ENCODE results near the gene LRRC4C. TPM values are rescaled to one million over a fixed set of nuclear protein-coding genes. Genes with fewer than 3 reads are reported as not detected.

Gene LRRC4C
- total and polyA plus RNA-seq, 2 experiments from 2014 or later, result not detected

DNA sequence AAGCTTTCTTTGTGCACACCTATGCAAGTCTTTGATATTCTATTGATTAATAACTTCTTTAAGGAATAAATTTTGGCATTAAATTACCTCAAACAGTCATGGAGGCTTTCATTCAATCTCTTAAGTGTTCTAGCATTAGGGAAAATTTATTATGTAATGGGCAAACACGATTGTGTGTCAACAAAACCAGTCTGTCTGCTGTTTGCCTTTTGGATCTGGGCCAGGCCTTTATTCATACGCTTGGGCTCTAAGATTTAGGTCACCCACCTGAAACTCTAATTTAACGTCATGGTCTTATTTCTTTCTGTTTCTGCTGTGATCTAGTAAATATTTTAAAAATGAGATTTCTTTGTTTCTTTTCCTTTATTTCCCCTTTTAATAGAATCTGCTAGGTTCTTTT is 1270.6 kb downstream of the LRRC4C start:
- Histone ChIP-seq H3K27ac (no peak overlapping the region), H3K4me1 (ENCODE audit: insufficient read depth) (no peaks in the 10 kb centered on the region), H3K4me3 (no peak overlapping the region), H3K9me2 (ENCODE audit: insufficient read depth) (no peaks in the 10 kb centered on the region), H3K27me3 (replicated peaks; ENCODE audit: insufficient read depth) (no peaks in the 10 kb centered on the region), H4K20me1 (ENCODE audit: insufficient read depth) (no peaks in the 10 kb centered on the region), H3K36me3 (ENCODE audit: low read depth) (no peaks in the 10 kb centered on the region), H3K4me2 (ENCODE audit: unreplicated experiment) (no peak overlapping the region), H3F3A (ENCODE audit: insufficient read depth) (no peaks in the 10 kb centered on the region), H2AFZ (no peak overlapping the region), H3K9me3 (ENCODE audit: low read depth) (no peaks in the 10 kb centered on the region), H3K79me2 (ENCODE audit: insufficient read depth) (no peaks in the 10 kb centered on the region), H3K9ac (no peak overlapping the region)
- no peak for DNase-seq
- TF ChIP-seq EZH2phosphoT487 (IDR thresholded peaks at IDR 0.05; ENCODE audit: insufficient read depth, low read depth) (no peak), EZH2 (IDR thresholded peaks at IDR 0.05; ENCODE audit: insufficient read depth, poor library complexity, severe bottlenecking) (no peak)
- in situ Hi-C loops (cut with MboI), result no loop called here
- WGBS, 2 experiments (ENCODE audit: low coverage in 1 of 2, low lambda C conversion rate in 2 of 2, missing lambda C conversion rate in 2 of 2), result 13 to 21% methylated on average over 3 of the region's 3 CpGs

DNA sequence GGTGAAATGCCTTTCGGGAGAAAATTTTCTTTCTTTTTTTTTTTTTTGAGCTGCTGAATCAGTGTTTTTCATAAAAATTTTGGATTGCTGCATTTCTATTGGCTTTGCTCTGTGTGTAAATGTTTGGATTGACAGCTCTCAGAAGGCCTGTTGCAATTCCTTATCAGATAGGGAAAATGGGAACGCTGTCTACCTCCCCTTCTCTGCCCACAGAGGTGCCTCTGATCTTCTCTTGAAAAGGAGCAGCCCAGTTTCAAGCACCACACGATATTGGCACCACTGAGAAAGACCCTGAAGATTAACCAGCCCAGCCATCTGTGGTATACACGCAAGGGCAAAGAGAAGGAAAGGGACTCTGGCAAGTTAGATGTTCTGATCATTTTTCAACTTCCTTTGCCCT is 1272.2 kb downstream of the LRRC4C start:
- Histone ChIP-seq H3K4me1 (ENCODE audit: insufficient read depth) (no peaks in the 10 kb centered on the region), H3K9me2 (ENCODE audit: insufficient read depth) (no peaks in the 10 kb centered on the region), H3K27ac (no peak overlapping the region), H4K20me1 (ENCODE audit: insufficient read depth) (no peaks in the 10 kb centered on the region), H2AFZ (no peak overlapping the region), H3K9ac (no peak overlapping the region), H3K36me3 (ENCODE audit: low read depth) (no peaks in the 10 kb centered on the region), H3K4me2 (ENCODE audit: unreplicated experiment) (no peak overlapping the region), H3F3A (ENCODE audit: insufficient read depth) (no peaks in the 10 kb centered on the region), H3K27me3 (replicated peaks; ENCODE audit: insufficient read depth) (no peaks in the 10 kb centered on the region), H3K4me3 (no peak overlapping the region), H3K9me3 (ENCODE audit: low read depth) (no peaks in the 10 kb centered on the region), H3K79me2 (ENCODE audit: insufficient read depth) (no peaks in the 10 kb centered on the region)
- DNase-seq, result no peak
- in situ Hi-C loops (cut with MboI), result no loop called here
- no peak for TF ChIP-seq EZH2 (IDR thresholded peaks at IDR 0.05; ENCODE audit: insufficient read depth, poor library complexity, severe bottlenecking)
- no peak for TF ChIP-seq EZH2phosphoT487 (IDR thresholded peaks at IDR 0.05; ENCODE audit: insufficient read depth, low read depth)
- 27 to 30% methylated on average over 4 of the region's 4 CpGs for WGBS, 2 experiments (ENCODE audit: low coverage in 1 of 2, low lambda C conversion rate in 2 of 2, missing lambda C conversion rate in 2 of 2)

DNA sequence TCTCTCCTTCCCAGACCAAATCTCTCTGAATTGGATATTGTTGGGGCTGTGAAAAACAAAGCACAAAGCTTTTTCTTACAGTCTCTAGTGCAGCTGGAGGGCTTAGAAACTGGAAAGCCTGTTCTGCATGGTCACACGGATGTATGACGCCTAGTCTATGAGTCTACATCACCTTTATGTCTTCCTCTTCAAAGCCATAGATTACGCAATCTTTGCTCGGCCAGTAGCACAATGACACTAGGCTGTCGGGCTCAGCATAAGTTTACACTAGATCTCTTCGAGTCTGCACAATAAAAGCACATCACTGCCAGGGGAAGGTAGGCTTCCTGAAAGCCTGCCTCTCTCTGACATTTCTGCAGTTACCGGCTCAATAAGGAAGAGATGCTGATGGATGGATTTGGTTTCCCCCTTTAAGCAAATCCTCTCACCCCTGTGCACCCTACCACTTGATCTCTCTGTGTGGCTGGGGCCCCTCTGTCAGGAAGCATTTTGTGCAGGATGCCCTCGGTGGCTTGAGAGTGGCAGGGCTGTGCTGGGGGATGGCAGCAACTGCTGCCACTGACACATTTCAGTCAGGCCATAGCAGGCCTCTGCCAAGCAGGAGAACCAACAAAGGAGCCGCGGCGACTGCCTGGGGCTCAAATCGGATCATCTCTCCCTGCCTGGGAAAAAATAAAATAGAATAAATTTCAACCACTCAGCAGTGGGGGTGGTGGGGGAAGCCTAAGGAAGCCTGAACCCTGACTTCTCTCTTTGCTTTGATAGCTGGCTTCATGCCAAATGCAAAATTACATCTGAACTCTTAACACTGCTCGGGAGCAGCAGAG is 1272.8 kb downstream of the LRRC4C start:
- Histone ChIP-seq H3F3A (ENCODE audit: insufficient read depth) (no peaks in the 10 kb centered on the region), H3K9me3 (ENCODE audit: low read depth) (no peaks in the 10 kb centered on the region), H3K4me2 (ENCODE audit: unreplicated experiment) (no peak overlapping the region), H3K27ac (no peak overlapping the region), H3K79me2 (ENCODE audit: insufficient read depth) (no peaks in the 10 kb centered on the region), H3K9ac (no peak overlapping the region), H3K4me1 (ENCODE audit: insufficient read depth) (no peaks in the 10 kb centered on the region), H3K36me3 (ENCODE audit: low read depth) (no peaks in the 10 kb centered on the region), H4K20me1 (ENCODE audit: insufficient read depth) (no peaks in the 10 kb centered on the region), H2AFZ (no peak overlapping the region), H3K4me3 (no peak overlapping the region), H3K9me2 (ENCODE audit: insufficient read depth) (no peaks in the 10 kb centered on the region), H3K27me3 (replicated peaks; ENCODE audit: insufficient read depth) (no peaks in the 10 kb centered on the region)
- TF ChIP-seq EZH2phosphoT487 (IDR thresholded peaks at IDR 0.05; ENCODE audit: insufficient read depth, low read depth) (no peak), EZH2 (IDR thresholded peaks at IDR 0.05; ENCODE audit: insufficient read depth, poor library complexity, severe bottlenecking) (no peak)
- in situ Hi-C loops (cut with MboI), result no loop called here
- no peak for DNase-seq
- WGBS, 2 experiments (ENCODE audit: low coverage in 1 of 2, low lambda C conversion rate in 2 of 2, missing lambda C conversion rate in 2 of 2), result 31 to 44% methylated on average over 12 to 13 of the region's 13 CpGs

DNA sequence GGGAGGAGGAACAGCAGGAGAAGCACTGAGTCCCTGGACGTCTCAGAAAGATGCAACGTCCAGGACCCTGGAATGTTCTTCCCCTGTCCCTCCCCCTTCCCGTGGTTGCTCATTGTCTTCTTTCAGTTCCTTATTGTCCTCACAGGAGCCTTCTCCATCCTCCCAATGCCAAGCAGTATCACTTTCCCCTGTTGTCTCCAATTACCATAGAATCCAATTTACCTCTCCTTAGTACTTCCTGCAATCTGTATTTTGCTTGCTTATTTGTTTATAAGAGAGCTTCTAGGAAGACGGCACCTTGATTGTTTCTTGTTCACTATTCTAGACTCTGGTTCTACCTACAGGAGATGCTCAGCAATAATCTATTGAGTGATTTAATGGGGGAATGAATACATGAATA is 1273.7 kb downstream of the LRRC4C start:
- no peaks in the 10 kb centered on the region for H3K79me2 ChIP-seq (ENCODE audit: insufficient read depth)
- H3K27me3 ChIP-seq (replicated peaks; ENCODE audit: insufficient read depth), result no peaks in the 10 kb centered on the region
- H3K4me1 ChIP-seq (ENCODE audit: insufficient read depth), result no peaks in the 10 kb centered on the region
- no peak for TF ChIP-seq EZH2 (IDR thresholded peaks at IDR 0.05; ENCODE audit: insufficient read depth, poor library complexity, severe bottlenecking)
- TF ChIP-seq EZH2phosphoT487 (IDR thresholded peaks at IDR 0.05; ENCODE audit: insufficient read depth, low read depth), result no peak
- H3K4me2 ChIP-seq (ENCODE audit: unreplicated experiment), result no peak overlapping the region
- H3K9me3 ChIP-seq (ENCODE audit: low read depth), result no peaks in the 10 kb centered on the region
- no peak overlapping the region for H3K27ac ChIP-seq
- in situ Hi-C loops (cut with MboI), result no loop called here
- H3K9ac ChIP-seq, result no peak overlapping the region
- H2AFZ ChIP-seq, result no peak overlapping the region
- no peaks in the 10 kb centered on the region for H3K9me2 ChIP-seq (ENCODE audit: insufficient read depth)
- no peaks in the 10 kb centered on the region for H3F3A ChIP-seq (ENCODE audit: insufficient read depth)
- no peak for DNase-seq
- H4K20me1 ChIP-seq (ENCODE audit: insufficient read depth), result no peaks in the 10 kb centered on the region
- 22 to 37% methylated on average over 4 of the region's 4 CpGs for WGBS, 2 experiments (ENCODE audit: low coverage in 1 of 2, low lambda C conversion rate in 2 of 2, missing lambda C conversion rate in 2 of 2)
- H3K4me3 ChIP-seq, result no peak overlapping the region
- H3K36me3 ChIP-seq (ENCODE audit: low read depth), result no peaks in the 10 kb centered on the region
